K562 (cell line): ENCODE results near the gene ERVH48-1. TPM values are rescaled to one million over a fixed set of nuclear protein-coding genes. Genes with fewer than 3 reads are reported as not detected.

ENCODE experiments used
- BRD4 ChIP-seq: fragments of 200-600 bp; sonication (generic); IDR thresholded peaks from 2 replicates; pipeline ENCODE4 v1.6.1; 2017; ENCODE audit warnings: inconsistent platforms
- GTF2E2 ChIP-seq: fragments of 200-800 bp; sonication (Bioruptor generic); IDR thresholded peaks from 2 replicates; pipeline ENCODE4 v1.6.1; 2016; ENCODE audit warnings: missing genetic modification characterization, missing compliant biosample characterization
- JUN ChIP-seq, 2 experiments: sonication (generic) in 1 of 2; formaldehyde crosslinking in 1 of 2; IDR thresholded peaks; 2 replicates each; pipeline versions ENCODE4 v1.6.1 to v1.8.0; 2012 to 2022; ENCODE audit warnings: borderline replicate concordance in 2 of 2, mild to moderate bottlenecking in 2 of 2, improper control_type of control experiment in 1 of 2, low read depth in 1 of 2, low read length in 1 of 2, missing genetic modification reagents in 1 of 2
- MAFG ChIP-seq: fragments of 450-650 bp; conservative IDR thresholded peaks from 2 replicates; pipeline ENCODE4 v1.6.1; 2016; ENCODE audit warnings: missing genetic modification characterization, missing compliant biosample characterization
- MCM2 ChIP-seq: fragments of 450-650 bp; IDR thresholded peaks from 2 replicates; pipeline ENCODE4 v1.6.1; 2017; ENCODE audit warnings: low read depth, mild to moderate bottlenecking
- MEF2D ChIP-seq: conservative IDR thresholded peaks from 2 replicates; pipeline ENCODE4 v1.6.1; 2016; ENCODE audit warnings: low read depth, missing genetic modification characterization, missing compliant biosample characterization
- MIER1 ChIP-seq: fragments of 450-650 bp; IDR thresholded peaks from 2 replicates; pipeline ENCODE4 v1.6.1; 2016; ENCODE audit warnings: antibody characterized with exemption, mild to moderate bottlenecking, low read depth
- NFIX ChIP-seq: fragments of 250-450 bp; sonication (Bioruptor Pico); IDR thresholded peaks from 2 replicates; pipeline ENCODE4 v1.4.0; 2020; ENCODE audit warnings: low read depth, mild to moderate bottlenecking, moderate library complexity
- POLR2H ChIP-seq: IDR thresholded peaks from 2 replicates; pipeline ENCODE4 v1.6.1; 2016; ENCODE audit warnings: missing genetic modification characterization, low read depth, mild to moderate bottlenecking, control low read depth, missing compliant biosample characterization, moderate library complexity
- PRPF4 ChIP-seq: fragments of 200-400 bp; formaldehyde crosslinking; IDR thresholded peaks from one replicate; pipeline ENCODE4 v1.6.1; 2017; ENCODE audit warnings: low read length, low read depth, mild to moderate bottlenecking; ENCODE audit not compliant: insufficient read depth, poor library complexity, severe bottlenecking
- RBM14 ChIP-seq: fragments of 200-400 bp; formaldehyde crosslinking; IDR thresholded peaks from 2 replicates; pipeline ENCODE4 v1.6.1; 2018; ENCODE audit warnings: low read depth, mild to moderate bottlenecking, low read length, moderate library complexity, borderline replicate concordance; ENCODE audit not compliant: insufficient read depth
- RNF2 ChIP-seq: sonication (generic); IDR thresholded peaks from 2 replicates; pipeline ENCODE4 v1.6.1; 2016
- SETDB1 ChIP-seq: IDR thresholded peaks from one replicate; pipeline ENCODE4 v1.6.1; 2012; ENCODE audit warnings: low read length, control low read depth, inconsistent platforms
- SMAD2 ChIP-seq: fragments of 150-350 bp; IDR thresholded peaks from 2 replicates; pipeline ENCODE4 v1.6.1; 2014; ENCODE audit warnings: low read depth, mild to moderate bottlenecking, low read length
- SRSF7 ChIP-seq: fragments of 200-400 bp; formaldehyde crosslinking; optimal IDR thresholded peaks from 2 replicates; pipeline ENCODE3; 2017; ENCODE audit warnings: mild to moderate bottlenecking, low read depth, low read length
- TRIM28 ChIP-seq: fragments of 450-650 bp; IDR thresholded peaks from 2 replicates; pipeline ENCODE4 v1.6.1; 2017
- ZNF133 ChIP-seq: fragments of 250-450 bp; sonication (Bioruptor Pico); IDR thresholded peaks from 2 replicates; pipeline ENCODE4 v1.4.0; 2020; ENCODE audit warnings: mild to moderate bottlenecking
- ZNF384 ChIP-seq: IDR thresholded peaks from 2 replicates; pipeline ENCODE4 v1.6.1; 2012; ENCODE audit warnings: low read depth, low read length, improper control_type of control experiment
- polyA plus RNA-seq, 8 experiments: library from polyadenylated mRNA; depleted of rRNA in 4 of 8; stranded (reverse) in 5 of 8; unstranded in 3 of 8; fragments of >200 nt; fragmentation: Nextera tagmentation in 2 of 8; fragmentation: Illumina TruSeq in 1 of 8; extraction: Ambion mirVana in 2 of 8; extraction: Trizol in 1 of 8; gene quantifications; 2 replicates each; pipeline versions ENCODE4 v1.2.1 to v1.2.3, GENCODE V29; 2011 to 2014; ENCODE audit warnings: inconsistent platforms in 1 of 8, missing spikeins in 1 of 8
- total RNA-seq, 7 experiments: library from RNA; depleted of rRNA in 6 of 7; stranded (reverse); fragments of >200 nt in 6 of 7; fragmentation: Illumina TruSeq in 2 of 7; extraction: Trizol in 2 of 7; gene quantifications; 2 replicates each; pipeline versions ENCODE4 v1.2.1 to v1.2.3, GENCODE V29; 2011 to 2021; ENCODE audit warnings: low replicate concordance in 1 of 7
- TF ChIP-seq, protein P1 (sequence below), 2 experiments: IDR thresholded peaks in 1 of 2; conservative IDR thresholded peaks in 1 of 2; 2 replicates each; pipeline ENCODE4 v1.6.1; 2016; ENCODE audit warnings: low read depth in 2 of 2, mild to moderate bottlenecking in 1 of 2, missing compliant biosample characterization in 1 of 2, missing genetic modification characterization in 1 of 2, moderate library complexity in 1 of 2
- TF ChIP-seq, protein P2 (sequence below): fragments of 450-650 bp; conservative IDR thresholded peaks from 2 replicates; pipeline ENCODE4 v1.6.1; 2016; ENCODE audit warnings: missing genetic modification characterization, low read depth, mild to moderate bottlenecking, control low read depth, missing compliant biosample characterization
- TF ChIP-seq, protein P3 (sequence below): fragments of 250-450 bp; sonication (Bioruptor Pico); IDR thresholded peaks from 2 replicates; pipeline ENCODE4 v1.5.1; 2021; ENCODE audit warnings: mild to moderate bottlenecking
- TF ChIP-seq, protein P4 (sequence below): fragments of 250-450 bp; sonication (Bioruptor Pico); IDR thresholded peaks from 2 replicates; pipeline ENCODE4 v1.5.0; 2021

ERVH48-1 gene
- total and polyA plus RNA-seq, 9 of the 15 experiments (the other 6 are each of a cell fraction or from before 2014, with no cell fraction given), result 0.08 to 0.49 (median 0.16) TPM; not detected in 3

DNA sequence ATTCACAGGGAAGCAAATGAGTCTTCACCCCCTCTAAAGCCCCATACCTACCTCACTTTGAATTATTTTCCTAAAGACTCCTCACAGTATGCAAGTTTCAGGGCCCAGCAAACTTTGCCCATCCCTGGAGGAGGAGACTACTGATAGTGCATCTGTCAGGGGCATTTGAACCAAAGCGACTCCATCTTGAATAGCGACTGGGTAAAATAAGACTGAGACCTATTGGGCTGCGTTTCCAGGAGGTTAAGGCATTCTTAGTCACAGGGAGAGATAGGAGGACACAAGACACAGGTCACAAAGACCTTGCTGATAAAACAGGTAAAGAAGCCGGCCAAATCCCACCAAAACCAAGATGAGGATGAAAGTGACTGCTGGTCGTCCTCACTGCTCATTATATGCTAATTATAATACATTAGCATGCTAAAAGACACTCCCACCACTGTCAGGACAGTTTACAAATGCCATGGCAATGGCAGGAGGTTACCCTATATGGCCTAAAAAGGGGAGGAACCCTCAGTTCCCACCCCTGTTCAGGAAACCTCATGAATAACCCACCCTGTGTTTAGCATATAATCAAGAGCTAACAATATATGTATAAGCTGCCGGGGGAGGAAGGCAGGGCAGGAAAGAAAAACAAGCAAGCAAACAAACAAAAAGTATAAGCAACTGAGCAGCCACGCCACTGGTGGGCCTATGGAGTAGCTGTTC, 45.7 kb upstream of the ERVH48-1 start (continued):
- TF ChIP-seq, protein P1, sequence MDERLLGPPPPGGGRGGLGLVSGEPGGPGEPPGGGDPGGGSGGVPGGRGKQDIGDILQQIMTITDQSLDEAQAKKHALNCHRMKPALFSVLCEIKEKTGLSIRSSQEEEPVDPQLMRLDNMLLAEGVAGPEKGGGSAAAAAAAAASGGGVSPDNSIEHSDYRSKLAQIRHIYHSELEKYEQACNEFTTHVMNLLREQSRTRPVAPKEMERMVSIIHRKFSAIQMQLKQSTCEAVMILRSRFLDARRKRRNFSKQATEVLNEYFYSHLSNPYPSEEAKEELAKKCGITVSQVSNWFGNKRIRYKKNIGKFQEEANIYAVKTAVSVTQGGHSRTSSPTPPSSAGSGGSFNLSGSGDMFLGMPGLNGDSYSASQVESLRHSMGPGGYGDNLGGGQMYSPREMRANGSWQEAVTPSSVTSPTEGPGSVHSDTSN (CRISPR knock-in tag; IDR thresholded peaks at IDR 0.05; ENCODE audit: low read depth), result no peak
- TF ChIP-seq, protein P1 (tag; conservative IDR thresholded peaks at IDR 0.05; ENCODE audit: low read depth), result peak; percentile 65
- TF ChIP-seq GTF2E2 (tag) (no peak), MEF2D (tag) (peak; percentile 94), JUN (IDR thresholded peaks at IDR 0.05; ENCODE audit: borderline replicate concordance, low read depth, low read length) (no peak), JUN (CRISPR knock-in tag; IDR thresholded peaks at IDR 0.05; ENCODE audit: borderline replicate concordance) (no peak), NFIX (CRISPR knock-in tag) (peak; percentile 46; the same call in 1 of the 2 replicates), BRD4 (no peak), ZNF384 (no peak), RBM14 (no peak), SETDB1 (no peak), ZNF133 (CRISPR knock-in tag) (peak; percentile 88; the same call in 1 of the 2 replicates), RNF2 (no peak), POLR2H (tag) (no peak), MAFG (tag) (no peak), MIER1 (no peak), PRPF4 (no peak), MCM2 (no peak), TRIM28 (no peak), SMAD2 (no peak), SRSF7 (no peak)
- TF ChIP-seq, protein P2, sequence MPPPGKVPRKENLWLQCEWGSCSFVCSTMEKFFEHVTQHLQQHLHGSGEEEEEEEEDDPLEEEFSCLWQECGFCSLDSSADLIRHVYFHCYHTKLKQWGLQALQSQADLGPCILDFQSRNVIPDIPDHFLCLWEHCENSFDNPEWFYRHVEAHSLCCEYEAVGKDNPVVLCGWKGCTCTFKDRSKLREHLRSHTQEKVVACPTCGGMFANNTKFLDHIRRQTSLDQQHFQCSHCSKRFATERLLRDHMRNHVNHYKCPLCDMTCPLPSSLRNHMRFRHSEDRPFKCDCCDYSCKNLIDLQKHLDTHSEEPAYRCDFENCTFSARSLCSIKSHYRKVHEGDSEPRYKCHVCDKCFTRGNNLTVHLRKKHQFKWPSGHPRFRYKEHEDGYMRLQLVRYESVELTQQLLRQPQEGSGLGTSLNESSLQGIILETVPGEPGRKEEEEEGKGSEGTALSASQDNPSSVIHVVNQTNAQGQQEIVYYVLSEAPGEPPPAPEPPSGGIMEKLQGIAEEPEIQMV (tag), result peak; percentile 90
- TF ChIP-seq, protein P3, sequence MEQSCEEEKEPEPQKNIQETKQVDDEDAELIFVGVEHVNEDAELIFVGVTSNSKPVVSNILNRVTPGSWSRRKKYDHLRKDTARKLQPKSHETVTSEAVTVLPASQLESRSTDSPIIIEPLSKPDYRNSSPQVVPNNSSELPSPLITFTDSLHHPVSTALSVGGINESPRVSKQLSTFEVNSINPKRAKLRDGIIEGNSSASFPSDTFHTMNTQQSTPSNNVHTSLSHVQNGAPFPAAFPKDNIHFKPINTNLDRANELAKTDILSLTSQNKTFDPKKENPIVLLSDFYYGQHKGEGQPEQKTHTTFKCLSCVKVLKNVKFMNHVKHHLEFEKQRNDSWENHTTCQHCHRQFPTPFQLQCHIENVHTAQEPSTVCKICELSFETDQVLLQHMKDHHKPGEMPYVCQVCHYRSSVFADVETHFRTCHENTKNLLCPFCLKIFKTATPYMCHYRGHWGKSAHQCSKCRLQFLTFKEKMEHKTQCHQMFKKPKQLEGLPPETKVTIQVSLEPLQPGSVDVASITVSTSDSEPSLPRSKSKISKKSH (CRISPR knock-in tag), result no peak
- TF ChIP-seq, protein P4, sequence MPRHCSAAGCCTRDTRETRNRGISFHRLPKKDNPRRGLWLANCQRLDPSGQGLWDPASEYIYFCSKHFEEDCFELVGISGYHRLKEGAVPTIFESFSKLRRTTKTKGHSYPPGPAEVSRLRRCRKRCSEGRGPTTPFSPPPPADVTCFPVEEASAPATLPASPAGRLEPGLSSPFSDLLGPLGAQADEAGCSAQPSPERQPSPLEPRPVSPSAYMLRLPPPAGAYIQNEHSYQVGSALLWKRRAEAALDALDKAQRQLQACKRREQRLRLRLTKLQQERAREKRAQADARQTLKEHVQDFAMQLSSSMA (CRISPR knock-in tag), result no peak
